ENCODE results near the gene ARHGEF10L. TPM values are rescaled to one million over a fixed set of nuclear protein-coding genes. Genes with fewer than 3 reads are reported as not detected.

ARHGEF10L gene
- total RNA-seq, 1 experiment from 2014 or later = 21.6 TPM

GRCh38 chr1:17561247-17561548, 21.7 kb downstream of the ARHGEF10L start:
- intact Hi-C loops (cut with micrococcal nuclease; ENCODE audit: unreplicated experiment) = no loop called here
- CTCF ChIA-PET = no interaction called here

GRCh38 chr1:17561561-17561985, 22.1 kb downstream of the ARHGEF10L start:
- Histone ChIP-seq H3K4me1 (replicated peaks; ENCODE audit: insufficient read depth) (peaks cover 53% of the 10 kb centered on the region), H3K9me3 (ENCODE audit: insufficient read depth, low read depth) (no peaks in the 10 kb centered on the region), H2AFZ (no peak overlapping the region), H3K9me2 (ENCODE audit: insufficient read depth) (no peaks in the 10 kb centered on the region), H4K20me1 (ENCODE audit: insufficient read depth) (no peaks in the 10 kb centered on the region), H3K79me2 (ENCODE audit: low read depth) (peaks cover 63% of the 10 kb centered on the region), H3K27me3 (ENCODE audit: insufficient read depth, low read depth) (no peaks in the 10 kb centered on the region), H3K27ac (peak overlapping the region; percentile 95), H3K4me3 (no peak overlapping the region; the same call in 1 of the 2 replicates), H3F3A (ENCODE audit: insufficient read depth, low read depth) (peaks cover 42% of the 10 kb centered on the region), H3K36me3 (ENCODE audit: low read depth) (no peaks in the 10 kb centered on the region), H3K4me2 (peak overlapping the region; percentile 70)
- peak; percentile 58 to 86 for DNase-seq
- no TSS peak for BruUV-seq (replicated peaks)
- CTCF ChIA-PET = no interaction called here
- TF ChIP-seq EZH2 (IDR thresholded peaks at IDR 0.05; ENCODE audit: low read depth) = no peak
- TF ChIP-seq CTCF (conservative IDR thresholded peaks at IDR 0.05) = no peak
- intact Hi-C loops (cut with micrococcal nuclease; ENCODE audit: unreplicated experiment) = no loop called here
- POLR2A ChIA-PET (ENCODE audit: unreplicated experiment) = interaction anchor here (0.6 kb wide), 1 partner anchor 59 kb away, joined by 4 read pairs; no protein-coding TSS in a partner anchor

More at GRCh38 chr1:17561247-17561548, 21.7 kb downstream of the ARHGEF10L start:
- Histone ChIP-seq H3K27ac (peak overlapping the region; percentile 95), H3K9me2 (ENCODE audit: insufficient read depth) (no peaks in the 10 kb centered on the region), H3F3A (ENCODE audit: insufficient read depth, low read depth) (peaks cover 42% of the 10 kb centered on the region), H3K27me3 (ENCODE audit: insufficient read depth, low read depth) (no peaks in the 10 kb centered on the region), H3K79me2 (ENCODE audit: low read depth) (peaks cover 66% of the 10 kb centered on the region), H3K36me3 (ENCODE audit: low read depth) (no peaks in the 10 kb centered on the region), H2AFZ (no peak overlapping the region), H3K4me1 (replicated peaks; ENCODE audit: insufficient read depth) (peaks cover 53% of the 10 kb centered on the region), H3K4me3 (no peak overlapping the region; the same call in 1 of the 2 replicates), H4K20me1 (ENCODE audit: insufficient read depth) (no peaks in the 10 kb centered on the region), H3K9me3 (ENCODE audit: insufficient read depth, low read depth) (no peaks in the 10 kb centered on the region), H3K4me2 (peak overlapping the region; percentile 70)
- no peak for TF ChIP-seq EZH2 (IDR thresholded peaks at IDR 0.05; ENCODE audit: low read depth)
- no peak for TF ChIP-seq CTCF (conservative IDR thresholded peaks at IDR 0.05)
- DNase-seq = no peak
- TSS peak; percentile 77 for BruUV-seq (replicated peaks)
- POLR2A ChIA-PET (ENCODE audit: unreplicated experiment) = interaction anchor here (0.6 kb wide), 1 partner anchor 58 kb away, joined by 4 read pairs; no protein-coding TSS in a partner anchor

- no TSS peak for BruUV-seq (replicated peaks)
Observed at GRCh38 chr1:17562375-17562774, 22.9 kb downstream of the ARHGEF10L start.

More at GRCh38 chr1:17562375-17562774, 22.9 kb downstream of the ARHGEF10L start:
- H3K27me3 ChIP-seq (ENCODE audit: insufficient read depth, low read depth) = no peaks in the 10 kb centered on the region
- DNase-seq = no peak
- no peak for TF ChIP-seq EZH2 (IDR thresholded peaks at IDR 0.05; ENCODE audit: low read depth)
- no peak for TF ChIP-seq CTCF (conservative IDR thresholded peaks at IDR 0.05)
- H2AFZ ChIP-seq = no peak overlapping the region
- no peaks in the 10 kb centered on the region for H4K20me1 ChIP-seq (ENCODE audit: insufficient read depth)
- ChIA-PET CTCF (no interaction called here), POLR2A (ENCODE audit: unreplicated experiment) (interaction anchor here (0.6 kb wide), 1 partner anchor 1731 kb away, joined by 27 read pairs; no protein-coding TSS in a partner anchor)
- H3F3A ChIP-seq (ENCODE audit: insufficient read depth, low read depth) = peaks cover 42% of the 10 kb centered on the region
- H3K9me2 ChIP-seq (ENCODE audit: insufficient read depth) = no peaks in the 10 kb centered on the region
- H3K9me3 ChIP-seq (ENCODE audit: insufficient read depth, low read depth) = no peaks in the 10 kb centered on the region
- H3K4me3 ChIP-seq = no peak overlapping the region
- peaks cover 53% of the 10 kb centered on the region for H3K4me1 ChIP-seq (replicated peaks; ENCODE audit: insufficient read depth)
- peaks cover 64% of the 10 kb centered on the region for H3K79me2 ChIP-seq (ENCODE audit: low read depth)
- H3K4me2 ChIP-seq = peak overlapping the region; percentile 70
- peak overlapping the region; percentile 95 for H3K27ac ChIP-seq
- H3K36me3 ChIP-seq (ENCODE audit: low read depth) = no peaks in the 10 kb centered on the region
- intact Hi-C loops (cut with micrococcal nuclease; ENCODE audit: unreplicated experiment) = no loop called here
